ENCODE data around the gene GALNT10.

The GALNT10 gene

DNA sequence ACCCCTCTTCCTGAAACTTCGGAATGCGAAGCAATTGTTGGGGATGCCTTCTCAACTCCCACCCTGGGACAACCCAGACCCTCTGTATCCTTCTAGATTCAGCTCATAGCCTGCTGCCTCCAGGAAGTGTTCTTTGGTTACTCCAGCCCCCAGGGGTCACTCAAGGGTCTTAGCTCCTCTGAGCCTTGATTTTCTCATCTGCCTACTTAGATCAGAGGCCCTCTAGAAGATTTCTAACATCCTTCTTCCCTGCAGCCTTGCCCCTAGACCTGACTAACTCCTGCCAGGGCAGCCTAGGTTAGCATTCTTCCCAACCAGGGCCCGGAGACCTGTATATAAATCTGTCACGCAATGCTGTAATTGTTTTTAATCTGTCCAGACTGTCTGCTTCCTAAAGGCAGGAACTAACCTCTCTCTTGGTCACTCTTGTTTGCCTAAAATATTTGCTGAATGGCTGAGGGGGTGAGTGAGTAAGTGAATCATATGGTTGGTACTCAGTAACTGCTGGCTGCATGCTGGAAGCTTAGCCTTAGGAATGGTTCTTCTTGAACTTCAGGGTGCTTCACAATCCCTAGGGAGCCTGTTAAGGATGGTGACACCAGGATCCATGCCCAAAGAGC, 8.2 kb downstream of the GALNT10 start:
- H3K4me3 ChIP-seq (replicated peaks in 1 of 2; ENCODE audit: low read depth in 2 of 2, low read length in 2 of 2): no peak overlapping the region
- TF ChIP-seq, protein P1, sequence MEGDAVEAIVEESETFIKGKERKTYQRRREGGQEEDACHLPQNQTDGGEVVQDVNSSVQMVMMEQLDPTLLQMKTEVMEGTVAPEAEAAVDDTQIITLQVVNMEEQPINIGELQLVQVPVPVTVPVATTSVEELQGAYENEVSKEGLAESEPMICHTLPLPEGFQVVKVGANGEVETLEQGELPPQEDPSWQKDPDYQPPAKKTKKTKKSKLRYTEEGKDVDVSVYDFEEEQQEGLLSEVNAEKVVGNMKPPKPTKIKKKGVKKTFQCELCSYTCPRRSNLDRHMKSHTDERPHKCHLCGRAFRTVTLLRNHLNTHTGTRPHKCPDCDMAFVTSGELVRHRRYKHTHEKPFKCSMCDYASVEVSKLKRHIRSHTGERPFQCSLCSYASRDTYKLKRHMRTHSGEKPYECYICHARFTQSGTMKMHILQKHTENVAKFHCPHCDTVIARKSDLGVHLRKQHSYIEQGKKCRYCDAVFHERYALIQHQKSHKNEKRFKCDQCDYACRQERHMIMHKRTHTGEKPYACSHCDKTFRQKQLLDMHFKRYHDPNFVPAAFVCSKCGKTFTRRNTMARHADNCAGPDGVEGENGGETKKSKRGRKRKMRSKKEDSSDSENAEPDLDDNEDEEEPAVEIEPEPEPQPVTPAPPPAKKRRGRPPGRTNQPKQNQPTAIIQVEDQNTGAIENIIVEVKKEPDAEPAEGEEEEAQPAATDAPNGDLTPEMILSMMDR (IDR thresholded peaks at IDR 0.05; ENCODE audit: low read depth, low read length): no peak
- DNase-seq (ENCODE audit: low read depth in 2 of 2): peak; percentile 58 to 91

DNA sequence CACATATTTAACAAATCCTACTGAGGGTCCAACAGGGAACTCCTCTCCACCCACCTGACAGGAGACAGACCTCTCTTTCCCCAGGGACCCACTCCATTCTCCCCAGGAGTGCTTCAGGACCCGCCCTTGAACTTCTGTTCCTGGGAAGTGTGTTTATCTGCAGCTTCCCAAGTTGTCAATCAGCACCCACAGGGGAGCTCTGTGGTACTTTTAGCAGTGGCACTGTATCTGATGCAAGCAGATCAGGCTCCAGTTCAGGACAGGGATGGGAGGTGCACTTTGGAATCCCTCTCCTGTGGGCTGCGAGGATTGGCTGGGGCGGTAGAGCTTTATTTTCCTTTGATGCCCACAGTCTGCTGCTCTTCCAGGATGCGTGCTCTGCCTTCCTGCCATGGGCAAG, 8.7 kb downstream of the GALNT10 start:
- DNase-seq (ENCODE audit: low read depth in 2 of 2): no peak
- no peak overlapping the region for H3K4me3 ChIP-seq (replicated peaks in 1 of 2; ENCODE audit: low read depth in 2 of 2, low read length in 2 of 2)
- TF ChIP-seq, protein P1 (IDR thresholded peaks at IDR 0.05; ENCODE audit: low read depth, low read length): no peak

- DNase-seq (ENCODE audit: low read depth in 2 of 2): no peak
- TF ChIP-seq, protein P1 (IDR thresholded peaks at IDR 0.05; ENCODE audit: low read depth, low read length): no peak
- no peak overlapping the region for H3K4me3 ChIP-seq (replicated peaks in 1 of 2; ENCODE audit: low read depth in 2 of 2, low read length in 2 of 2)
Measured at GRCh38 chr5:154199671-154200220, 9.2 kb downstream of the GALNT10 start.

- H3K4me3 ChIP-seq (replicated peaks in 1 of 2; ENCODE audit: low read depth in 2 of 2, low read length in 2 of 2): no peak overlapping the region
- no peak for DNase-seq (ENCODE audit: low read depth in 2 of 2)
- TF ChIP-seq, protein P1 (IDR thresholded peaks at IDR 0.05; ENCODE audit: low read depth, low read length): no peak
Measured at GRCh38 chr5:154200221-154200620, 9.7 kb downstream of the GALNT10 start.

- no peak overlapping the region for H3K4me3 ChIP-seq (replicated peaks in 1 of 2; ENCODE audit: low read depth in 2 of 2, low read length in 2 of 2)
- TF ChIP-seq, protein P1 (IDR thresholded peaks at IDR 0.05; ENCODE audit: low read depth, low read length): no peak
- DNase-seq (ENCODE audit: low read depth in 2 of 2): no peak
Measured at GRCh38 chr5:154201108-154201769, 10.7 kb downstream of the GALNT10 start.

GRCh38 chr5:154202379-154203260, 12.1 kb downstream of the GALNT10 start:
- TF ChIP-seq, protein P1 (IDR thresholded peaks at IDR 0.05; ENCODE audit: low read depth, low read length): no peak
- no peak for DNase-seq (ENCODE audit: low read depth in 2 of 2)
- H3K4me3 ChIP-seq (replicated peaks in 1 of 2; ENCODE audit: low read depth in 2 of 2, low read length in 2 of 2): no peak overlapping the region

Measured in cardiac fibroblast (primary cell).